Mesendoderm (in vitro differentiated cells): ENCODE results near the gene FOXP1.

Source experiments
- DNase-seq: peaks from one replicate; pipeline ENCODE4 v3.0.0; 2013
- H2AK5ac ChIP-seq: 2 replicates; pipeline ENCODE4 v1.6.1; 2013; ENCODE audit warnings: low read length, inconsistent platforms
- H2BK120ac ChIP-seq: 2 replicates; pipeline ENCODE4 v1.6.1; 2013; ENCODE audit warnings: low read depth, mild to moderate bottlenecking, low read length, moderate library complexity, mixed read lengths
- H2BK15ac ChIP-seq: replicated peaks from 2 replicates; pipeline ENCODE4 v1.6.1; 2013; ENCODE audit warnings: low read depth, mild to moderate bottlenecking, moderate library complexity
- H2BK5ac ChIP-seq: 2 replicates; pipeline ENCODE4 v1.6.1; 2013; ENCODE audit warnings: low read length, inconsistent platforms
- H3K18ac ChIP-seq: 2 replicates; pipeline ENCODE4 v1.6.1; 2013; ENCODE audit warnings: mild to moderate bottlenecking, low read length, mixed read lengths
- H3K23ac ChIP-seq: one replicate; pipeline ENCODE4 v1.6.1; 2013; ENCODE audit warnings: low read length
- H3K27ac ChIP-seq: 2 replicates; pipeline ENCODE4 v1.5.1; 2013; ENCODE audit warnings: low read depth, mild to moderate bottlenecking, inconsistent platforms, low read length, moderate library complexity
- H3K27me3 ChIP-seq: 2 replicates; pipeline ENCODE4 v1.6.1; 2013; ENCODE audit warnings: low read length, control low read depth, mild to moderate bottlenecking, inconsistent platforms; ENCODE audit not compliant: insufficient read depth, poor library complexity
- H3K36me3 ChIP-seq: 2 replicates; pipeline ENCODE4 v1.6.1; 2013; ENCODE audit warnings: low read length, inconsistent platforms; ENCODE audit not compliant: control insufficient read depth, insufficient read depth
- H3K4ac ChIP-seq: one replicate; pipeline ENCODE4 v1.6.1; 2013; ENCODE audit warnings: low read depth, mild to moderate bottlenecking, low read length, moderate library complexity
- H3K4me1 ChIP-seq: 2 replicates; pipeline ENCODE4 v1.6.1; 2013; ENCODE audit warnings: low read depth, low read length, inconsistent platforms; ENCODE audit not compliant: control insufficient read depth
- H3K4me2 ChIP-seq: 2 replicates; pipeline ENCODE4 v1.6.1; 2013; ENCODE audit warnings: low read length
- H3K4me3 ChIP-seq: 2 replicates; pipeline ENCODE4 v1.5.1; 2013; ENCODE audit warnings: mild to moderate bottlenecking, low read length
- H3K56ac ChIP-seq: one replicate; pipeline ENCODE4 v1.6.1; 2013; ENCODE audit warnings: low read length
- H3K79me1 ChIP-seq: 2 replicates; pipeline ENCODE4 v1.6.1; 2013; ENCODE audit warnings: low read length, inconsistent platforms
- H3K79me2 ChIP-seq: 2 replicates; pipeline ENCODE4 v1.6.1; 2013; ENCODE audit warnings: mild to moderate bottlenecking, low read length; ENCODE audit not compliant: control insufficient read depth, insufficient read depth
- H3K9ac ChIP-seq: 2 replicates; pipeline ENCODE4 v1.6.1; 2013; ENCODE audit warnings: low read length, inconsistent platforms
- H4K5ac ChIP-seq: one replicate; pipeline ENCODE4 v1.6.1; 2013; ENCODE audit warnings: low read length
- H4K8ac ChIP-seq: one replicate; pipeline ENCODE4 v1.6.1; 2013; ENCODE audit warnings: low read depth, mild to moderate bottlenecking, control low read depth, low read length, moderate library complexity
- WGBS: extraction: QIAGEN DNeasy Blood & Tissue Kit; methylation state at CpG from one replicate; pipeline ENCODE4 v1.1.7; 2013; ENCODE audit warnings: low lambda C conversion rate, missing lambda C conversion rate; ENCODE audit not compliant: insufficient coverage; ENCODE audit errors: extremely low coverage; 5-methylcytosine and 5-hydroxymethylcytosine counted together

The FOXP1 gene

GRCh38 chr3:71484452-71484851, 99.1 kb downstream of the FOXP1 start:
- Histone ChIP-seq H3K36me3 (no peaks in the 10 kb centered on the region), H3K56ac (no peak overlapping the region), H3K27me3 (no peaks in the 10 kb centered on the region), H4K8ac (no peak overlapping the region), H4K5ac (no peak overlapping the region), H3K4me2 (no peak overlapping the region), H3K4ac (no peak overlapping the region), H3K79me2 (no peaks in the 10 kb centered on the region), H3K27ac (no peak overlapping the region), H3K18ac (no peak overlapping the region), H3K23ac (no peak overlapping the region), H3K4me1 (no peaks in the 10 kb centered on the region), H3K4me3 (no peak overlapping the region), H2BK15ac (no peak overlapping the region), H2BK5ac (no peak overlapping the region), H3K9ac (no peak overlapping the region), H2AK5ac (no peak overlapping the region), H2BK120ac (no peak overlapping the region), H3K79me1 (no peaks in the 10 kb centered on the region)
- no CpG with 5 or more reads among the region's 5 CpGs for WGBS
- no peak for DNase-seq

GRCh38 chr3:71484047-71484446, 99.5 kb downstream of the FOXP1 start:
- WGBS, result no CpG with 5 or more reads among the region's 2 CpGs
- no peak overlapping the region for H3K27ac ChIP-seq
- H3K4me1 ChIP-seq, result no peaks in the 10 kb centered on the region
- H3K36me3 ChIP-seq, result no peaks in the 10 kb centered on the region
- H3K4me2 ChIP-seq, result no peak overlapping the region
- H3K79me1 ChIP-seq, result no peaks in the 10 kb centered on the region
- H3K23ac ChIP-seq, result no peak overlapping the region
- H2BK120ac ChIP-seq, result no peak overlapping the region
- no peak overlapping the region for H2AK5ac ChIP-seq
- no peaks in the 10 kb centered on the region for H3K27me3 ChIP-seq
- H4K5ac ChIP-seq, result no peak overlapping the region
- no peak overlapping the region for H4K8ac ChIP-seq
- H3K4me3 ChIP-seq, result no peak overlapping the region
- no peak overlapping the region for H2BK15ac ChIP-seq
- no peak overlapping the region for H3K9ac ChIP-seq
- DNase-seq, result no peak
- H2BK5ac ChIP-seq, result no peak overlapping the region
- no peak overlapping the region for H3K56ac ChIP-seq
- H3K18ac ChIP-seq, result no peak overlapping the region
- no peaks in the 10 kb centered on the region for H3K79me2 ChIP-seq
- H3K4ac ChIP-seq, result no peak overlapping the region

GRCh38 chr3:71482771-71483170, 100.8 kb downstream of the FOXP1 start:
- no peaks in the 10 kb centered on the region for H3K4me1 ChIP-seq
- no peak overlapping the region for H2AK5ac ChIP-seq
- H3K56ac ChIP-seq, result no peak overlapping the region
- no peak overlapping the region for H3K23ac ChIP-seq
- H3K18ac ChIP-seq, result no peak overlapping the region
- H3K4me2 ChIP-seq, result no peak overlapping the region
- H3K4me3 ChIP-seq, result no peak overlapping the region
- no peak overlapping the region for H4K5ac ChIP-seq
- no peak overlapping the region for H2BK15ac ChIP-seq
- H4K8ac ChIP-seq, result no peak overlapping the region
- H3K27ac ChIP-seq, result no peak overlapping the region
- H3K36me3 ChIP-seq, result no peaks in the 10 kb centered on the region
- H3K9ac ChIP-seq, result no peak overlapping the region
- H2BK120ac ChIP-seq, result no peak overlapping the region
- H3K79me1 ChIP-seq, result no peaks in the 10 kb centered on the region
- no peak for DNase-seq
- H3K27me3 ChIP-seq, result no peaks in the 10 kb centered on the region
- no peak overlapping the region for H2BK5ac ChIP-seq
- no peaks in the 10 kb centered on the region for H3K79me2 ChIP-seq
- WGBS, result no CpG with 5 or more reads among the region's 5 CpGs
- no peak overlapping the region for H3K4ac ChIP-seq

- H3K18ac ChIP-seq, result no peak overlapping the region
- H2BK15ac ChIP-seq, result no peak overlapping the region
- no peak overlapping the region for H3K4me2 ChIP-seq
- H2BK120ac ChIP-seq, result no peak overlapping the region
- no peak overlapping the region for H3K9ac ChIP-seq
- H3K4ac ChIP-seq, result no peak overlapping the region
- DNase-seq, result peak; percentile 43
- no peak overlapping the region for H4K5ac ChIP-seq
- no peak overlapping the region for H4K8ac ChIP-seq
- no CpG with 5 or more reads among the region's 2 CpGs for WGBS
- no peak overlapping the region for H2BK5ac ChIP-seq
- no peaks in the 10 kb centered on the region for H3K36me3 ChIP-seq
- no peak overlapping the region for H3K27ac ChIP-seq
- H3K4me1 ChIP-seq, result no peaks in the 10 kb centered on the region
- H3K56ac ChIP-seq, result no peak overlapping the region
- H3K79me1 ChIP-seq, result no peaks in the 10 kb centered on the region
- no peaks in the 10 kb centered on the region for H3K79me2 ChIP-seq
- H3K27me3 ChIP-seq, result no peaks in the 10 kb centered on the region
- H2AK5ac ChIP-seq, result no peak overlapping the region
- H3K23ac ChIP-seq, result no peak overlapping the region
- H3K4me3 ChIP-seq, result no peak overlapping the region
Measured at GRCh38 chr3:71478568-71478967, 105.0 kb downstream of the FOXP1 start.

- Histone ChIP-seq H2BK5ac (no peak overlapping the region), H3K27ac (no peak overlapping the region), H2AK5ac (no peak overlapping the region), H4K8ac (no peak overlapping the region), H2BK15ac (no peak overlapping the region), H3K4ac (no peak overlapping the region), H3K36me3 (no peaks in the 10 kb centered on the region), H3K56ac (no peak overlapping the region), H3K4me2 (no peak overlapping the region), H3K79me1 (no peaks in the 10 kb centered on the region), H3K9ac (no peak overlapping the region), H3K79me2 (no peaks in the 10 kb centered on the region), H3K4me1 (no peaks in the 10 kb centered on the region), H3K4me3 (no peak overlapping the region), H2BK120ac (no peak overlapping the region), H3K27me3 (no peaks in the 10 kb centered on the region), H4K5ac (no peak overlapping the region), H3K23ac (no peak overlapping the region), H3K18ac (no peak overlapping the region)
- no peak for DNase-seq
- WGBS, result no CpG with 5 or more reads among the region's 2 CpGs
Measured at GRCh38 chr3:71476950-71477349, 106.6 kb downstream of the FOXP1 start.

- Histone ChIP-seq H3K23ac (no peak overlapping the region), H4K8ac (no peak overlapping the region), H3K4me2 (no peak overlapping the region), H2BK15ac (no peak overlapping the region), H2AK5ac (no peak overlapping the region), H3K4ac (no peak overlapping the region), H3K27me3 (no peaks in the 10 kb centered on the region), H2BK120ac (no peak overlapping the region), H3K18ac (no peak overlapping the region), H3K27ac (no peak overlapping the region), H3K4me3 (no peak overlapping the region), H3K4me1 (no peaks in the 10 kb centered on the region), H3K9ac (no peak overlapping the region), H3K79me2 (no peaks in the 10 kb centered on the region), H2BK5ac (no peak overlapping the region), H3K56ac (no peak overlapping the region), H3K79me1 (no peaks in the 10 kb centered on the region), H3K36me3 (no peaks in the 10 kb centered on the region), H4K5ac (no peak overlapping the region)
- peak; percentile 44 for DNase-seq
- no CpG with 5 or more reads among the region's 1 CpG for WGBS
Measured at GRCh38 chr3:71469138-71469435, 114.4 kb downstream of the FOXP1 start.
